SK-N-SH treated with all-trans-retinoic acid at 6 μM for 48 hours (cell line): ENCODE measurements around the gene PYGL.
"Not testable (repeated sequence)": the region's sequence is repeated elsewhere in the genome, so short reads cannot be mapped to it uniquely, and the experiment has no call there.

Experiments
- ATAC-seq: fragments of 200-7000 bp; cut with Tn5 transposase; 3 replicates; pipeline ENCODE4 v1.9.1; 2020; ENCODE audit warnings: mild to moderate bottlenecking, moderate library complexity
- BACH2 ChIP-seq: fragments of 250-450 bp; sonication (Bioruptor Pico); IDR thresholded peaks from 2 replicates; pipeline ENCODE4 v1.9.0; 2021; ENCODE audit warnings: mild to moderate bottlenecking, borderline replicate concordance
- ESRRG ChIP-seq: fragments of 250-450 bp; sonication (Bioruptor Pico); IDR thresholded peaks from 2 replicates; pipeline ENCODE4 v1.6.1; 2021; ENCODE audit warnings: mild to moderate bottlenecking
- GLIS3 ChIP-seq: fragments of 250-450 bp; sonication (Bioruptor Pico); IDR thresholded peaks from 2 replicates; pipeline ENCODE4 v1.5.0; 2020; ENCODE audit warnings: mild to moderate bottlenecking, moderate library complexity
- ISL1 ChIP-seq: fragments of 250-450 bp; sonication (Bioruptor Pico); IDR thresholded peaks from 2 replicates; pipeline ENCODE4 v2.1.2; 2022; ENCODE audit warnings: mild to moderate bottlenecking, moderate library complexity
- OSR1 ChIP-seq: fragments of 250-450 bp; sonication (Bioruptor Pico); IDR thresholded peaks from 2 replicates; pipeline ENCODE4 v1.8.0; 2022; ENCODE audit warnings: moderate library complexity, mild to moderate bottlenecking, inconsistent platforms
- PPARA ChIP-seq: fragments of 250-450 bp; sonication (Bioruptor Pico); IDR thresholded peaks from 2 replicates; pipeline ENCODE4 v1.5.0; 2020; ENCODE audit warnings: mild to moderate bottlenecking, borderline replicate concordance
- RARB ChIP-seq: fragments of 250-450 bp; sonication (Bioruptor Pico); IDR thresholded peaks from 2 replicates; pipeline ENCODE4 v1.8.0; 2021; ENCODE audit warnings: mild to moderate bottlenecking, moderate library complexity
- TCF4 ChIP-seq: fragments of 250-450 bp; sonication (Bioruptor Pico); IDR thresholded peaks from 2 replicates; pipeline ENCODE4 v1.8.0; 2021; ENCODE audit warnings: mild to moderate bottlenecking, moderate library complexity, borderline replicate concordance
- TOX ChIP-seq: fragments of 250-450 bp; sonication (Bioruptor Pico); IDR thresholded peaks from 2 replicates; pipeline ENCODE4 v1.8.0; 2021; ENCODE audit warnings: mild to moderate bottlenecking, moderate library complexity, borderline replicate concordance
- ZFP3 ChIP-seq: fragments of 250-450 bp; sonication (Bioruptor Pico); IDR thresholded peaks from 2 replicates; pipeline ENCODE4 v1.5.0; 2020; ENCODE audit warnings: mild to moderate bottlenecking, moderate library complexity
- ZFP30 ChIP-seq: fragments of 450-650 bp; formaldehyde crosslinking; IDR thresholded peaks from 2 replicates; pipeline ENCODE4 v1.5.0; 2022; ENCODE audit warnings: mild to moderate bottlenecking, moderate library complexity
- ZNF8 ChIP-seq: fragments of 450-650 bp; formaldehyde crosslinking; IDR thresholded peaks from 2 replicates; pipeline ENCODE4 v1.5.0; 2020; ENCODE audit warnings: mild to moderate bottlenecking, moderate library complexity
- TF ChIP-seq, protein P1 (sequence below): fragments of 250-450 bp; sonication (Bioruptor Pico); IDR thresholded peaks from 2 replicates; pipeline ENCODE4 v1.8.0; 2021; ENCODE audit warnings: low read depth, mild to moderate bottlenecking, moderate library complexity, borderline replicate concordance
- TF ChIP-seq, protein P2 (sequence below): fragments of 250-450 bp; sonication (Bioruptor Pico); IDR thresholded peaks from 2 replicates; pipeline ENCODE4 v1.5.1; 2020; ENCODE audit warnings: low read depth, mild to moderate bottlenecking, moderate library complexity
- TF ChIP-seq, protein P3 (sequence below): fragments of 250-450 bp; sonication (Bioruptor Pico); IDR thresholded peaks from 2 replicates; pipeline ENCODE4 v1.5.1; 2021; ENCODE audit warnings: mild to moderate bottlenecking, moderate library complexity
- TF ChIP-seq, protein P4 (sequence below): fragments of 250-450 bp; sonication (Bioruptor Pico); IDR thresholded peaks from 2 replicates; pipeline ENCODE4 v1.5.0; 2020; ENCODE audit warnings: mild to moderate bottlenecking, moderate library complexity
- TF ChIP-seq, protein P5 (sequence below): fragments of 250-450 bp; sonication (Bioruptor Pico); IDR thresholded peaks from 2 replicates; pipeline ENCODE4 v1.8.0; 2020; ENCODE audit warnings: mild to moderate bottlenecking, moderate library complexity, borderline replicate concordance

The PYGL gene

DNA sequence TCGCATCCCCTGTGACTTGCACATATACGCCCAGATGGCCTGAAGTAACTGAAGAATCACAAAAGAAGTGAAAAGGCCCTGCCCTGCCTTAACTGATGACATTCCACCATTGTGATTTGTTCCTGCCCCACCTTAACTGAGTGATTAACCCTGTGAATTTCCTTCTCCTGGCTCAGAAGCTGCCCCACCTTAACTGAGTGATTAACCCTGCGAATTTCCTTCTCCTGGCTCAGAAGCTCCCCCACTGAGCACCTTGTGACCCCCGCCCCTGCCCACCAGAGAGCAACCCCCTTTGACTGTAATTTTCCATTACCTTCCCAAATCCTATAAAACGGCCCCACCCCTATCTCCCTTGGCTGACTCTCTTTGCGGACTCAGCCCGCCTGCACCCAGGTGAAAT lies 47.9 kb downstream of the PYGL start:
- ATAC-seq: not testable (repeated sequence)

DNA sequence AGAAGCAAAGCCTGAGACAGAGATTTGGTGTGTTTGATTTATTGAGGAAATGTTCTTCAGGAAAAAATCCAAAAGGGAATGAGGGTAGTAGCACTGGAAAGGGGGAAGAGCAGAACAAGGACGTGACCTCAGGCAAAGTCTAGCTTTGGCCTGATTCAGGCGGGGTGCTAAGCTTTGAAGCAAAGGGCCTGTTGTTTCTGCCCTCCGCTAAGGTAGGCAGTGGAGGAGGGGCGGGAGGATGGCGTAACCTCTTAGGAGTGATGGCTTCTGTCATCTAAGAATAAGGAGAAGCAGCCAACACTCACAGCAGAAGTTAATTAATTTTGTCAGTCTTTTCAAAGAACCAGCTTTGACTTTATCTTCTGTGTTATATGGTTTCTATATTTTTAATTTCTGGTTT lies 52.0 kb downstream of the PYGL start:
- ATAC-seq: no peak
- TF ChIP-seq GLIS3 (no peak), ZFP3 (CRISPR knock-in tag) (no peak), ZFP30 (CRISPR knock-in tag) (no peak), ESRRG (CRISPR knock-in tag) (no peak), RARB (CRISPR knock-in tag) (no peak), ZNF8 (CRISPR knock-in tag) (no peak), OSR1 (CRISPR knock-in tag) (no peak), ISL1 (CRISPR knock-in tag) (no peak), PPARA (CRISPR knock-in tag) (no peak)
- TF ChIP-seq, protein P1, sequence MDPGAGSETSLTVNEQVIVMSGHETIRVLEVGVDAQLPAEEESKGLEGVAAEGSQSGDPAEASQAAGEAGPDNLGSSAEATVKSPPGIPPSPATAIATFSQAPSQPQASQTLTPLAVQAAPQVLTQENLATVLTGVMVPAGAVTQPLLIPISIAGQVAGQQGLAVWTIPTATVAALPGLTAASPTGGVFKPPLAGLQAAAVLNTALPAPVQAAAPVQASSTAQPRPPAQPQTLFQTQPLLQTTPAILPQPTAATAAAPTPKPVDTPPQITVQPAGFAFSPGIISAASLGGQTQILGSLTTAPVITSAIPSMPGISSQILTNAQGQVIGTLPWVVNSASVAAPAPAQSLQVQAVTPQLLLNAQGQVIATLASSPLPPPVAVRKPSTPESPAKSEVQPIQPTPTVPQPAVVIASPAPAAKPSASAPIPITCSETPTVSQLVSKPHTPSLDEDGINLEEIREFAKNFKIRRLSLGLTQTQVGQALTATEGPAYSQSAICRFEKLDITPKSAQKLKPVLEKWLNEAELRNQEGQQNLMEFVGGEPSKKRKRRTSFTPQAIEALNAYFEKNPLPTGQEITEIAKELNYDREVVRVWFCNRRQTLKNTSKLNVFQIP (CRISPR knock-in tag): no peak
- TF ChIP-seq, protein P2, sequence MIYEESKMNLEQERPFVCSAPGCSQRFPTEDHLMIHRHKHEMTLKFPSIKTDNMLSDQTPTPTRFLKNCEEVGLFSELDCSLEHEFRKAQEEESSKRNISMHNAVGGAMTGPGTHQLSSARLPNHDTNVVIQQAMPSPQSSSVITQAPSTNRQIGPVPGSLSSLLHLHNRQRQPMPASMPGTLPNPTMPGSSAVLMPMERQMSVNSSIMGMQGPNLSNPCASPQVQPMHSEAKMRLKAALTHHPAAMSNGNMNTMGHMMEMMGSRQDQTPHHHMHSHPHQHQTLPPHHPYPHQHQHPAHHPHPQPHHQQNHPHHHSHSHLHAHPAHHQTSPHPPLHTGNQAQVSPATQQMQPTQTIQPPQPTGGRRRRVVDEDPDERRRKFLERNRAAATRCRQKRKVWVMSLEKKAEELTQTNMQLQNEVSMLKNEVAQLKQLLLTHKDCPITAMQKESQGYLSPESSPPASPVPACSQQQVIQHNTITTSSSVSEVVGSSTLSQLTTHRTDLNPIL (CRISPR knock-in tag): no peak
- TF ChIP-seq, protein P3, sequence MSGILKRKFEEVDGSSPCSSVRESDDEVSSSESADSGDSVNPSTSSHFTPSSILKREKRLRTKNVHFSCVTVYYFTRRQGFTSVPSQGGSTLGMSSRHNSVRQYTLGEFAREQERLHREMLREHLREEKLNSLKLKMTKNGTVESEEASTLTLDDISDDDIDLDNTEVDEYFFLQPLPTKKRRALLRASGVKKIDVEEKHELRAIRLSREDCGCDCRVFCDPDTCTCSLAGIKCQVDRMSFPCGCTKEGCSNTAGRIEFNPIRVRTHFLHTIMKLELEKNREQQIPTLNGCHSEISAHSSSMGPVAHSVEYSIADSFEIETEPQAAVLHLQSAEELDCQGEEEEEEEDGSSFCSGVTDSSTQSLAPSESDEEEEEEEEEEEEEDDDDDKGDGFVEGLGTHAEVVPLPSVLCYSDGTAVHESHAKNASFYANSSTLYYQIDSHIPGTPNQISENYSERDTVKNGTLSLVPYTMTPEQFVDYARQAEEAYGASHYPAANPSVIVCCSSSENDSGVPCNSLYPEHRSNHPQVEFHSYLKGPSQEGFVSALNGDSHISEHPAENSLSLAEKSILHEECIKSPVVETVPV (CRISPR knock-in tag): no peak
- TF ChIP-seq, protein P4, sequence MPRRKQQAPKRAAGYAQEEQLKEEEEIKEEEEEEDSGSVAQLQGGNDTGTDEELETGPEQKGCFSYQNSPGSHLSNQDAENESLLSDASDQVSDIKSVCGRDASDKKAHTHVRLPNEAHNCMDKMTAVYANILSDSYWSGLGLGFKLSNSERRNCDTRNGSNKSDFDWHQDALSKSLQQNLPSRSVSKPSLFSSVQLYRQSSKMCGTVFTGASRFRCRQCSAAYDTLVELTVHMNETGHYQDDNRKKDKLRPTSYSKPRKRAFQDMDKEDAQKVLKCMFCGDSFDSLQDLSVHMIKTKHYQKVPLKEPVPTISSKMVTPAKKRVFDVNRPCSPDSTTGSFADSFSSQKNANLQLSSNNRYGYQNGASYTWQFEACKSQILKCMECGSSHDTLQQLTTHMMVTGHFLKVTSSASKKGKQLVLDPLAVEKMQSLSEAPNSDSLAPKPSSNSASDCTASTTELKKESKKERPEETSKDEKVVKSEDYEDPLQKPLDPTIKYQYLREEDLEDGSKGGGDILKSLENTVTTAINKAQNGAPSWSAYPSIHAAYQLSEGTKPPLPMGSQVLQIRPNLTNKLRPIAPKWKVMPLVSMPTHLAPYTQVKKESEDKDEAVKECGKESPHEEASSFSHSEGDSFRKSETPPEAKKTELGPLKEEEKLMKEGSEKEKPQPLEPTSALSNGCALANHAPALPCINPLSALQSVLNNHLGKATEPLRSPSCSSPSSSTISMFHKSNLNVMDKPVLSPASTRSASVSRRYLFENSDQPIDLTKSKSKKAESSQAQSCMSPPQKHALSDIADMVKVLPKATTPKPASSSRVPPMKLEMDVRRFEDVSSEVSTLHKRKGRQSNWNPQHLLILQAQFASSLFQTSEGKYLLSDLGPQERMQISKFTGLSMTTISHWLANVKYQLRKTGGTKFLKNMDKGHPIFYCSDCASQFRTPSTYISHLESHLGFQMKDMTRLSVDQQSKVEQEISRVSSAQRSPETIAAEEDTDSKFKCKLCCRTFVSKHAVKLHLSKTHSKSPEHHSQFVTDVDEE (CRISPR knock-in tag): no peak
- TF ChIP-seq, protein P5, sequence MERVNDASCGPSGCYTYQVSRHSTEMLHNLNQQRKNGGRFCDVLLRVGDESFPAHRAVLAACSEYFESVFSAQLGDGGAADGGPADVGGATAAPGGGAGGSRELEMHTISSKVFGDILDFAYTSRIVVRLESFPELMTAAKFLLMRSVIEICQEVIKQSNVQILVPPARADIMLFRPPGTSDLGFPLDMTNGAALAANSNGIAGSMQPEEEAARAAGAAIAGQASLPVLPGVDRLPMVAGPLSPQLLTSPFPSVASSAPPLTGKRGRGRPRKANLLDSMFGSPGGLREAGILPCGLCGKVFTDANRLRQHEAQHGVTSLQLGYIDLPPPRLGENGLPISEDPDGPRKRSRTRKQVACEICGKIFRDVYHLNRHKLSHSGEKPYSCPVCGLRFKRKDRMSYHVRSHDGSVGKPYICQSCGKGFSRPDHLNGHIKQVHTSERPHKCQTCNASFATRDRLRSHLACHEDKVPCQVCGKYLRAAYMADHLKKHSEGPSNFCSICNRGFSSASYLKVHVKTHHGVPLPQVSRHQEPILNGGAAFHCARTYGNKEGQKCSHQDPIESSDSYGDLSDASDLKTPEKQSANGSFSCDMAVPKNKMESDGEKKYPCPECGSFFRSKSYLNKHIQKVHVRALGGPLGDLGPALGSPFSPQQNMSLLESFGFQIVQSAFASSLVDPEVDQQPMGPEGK (CRISPR knock-in tag): no peak
- TF ChIP-seq, all 23 proteins: peak for 0

DNA sequence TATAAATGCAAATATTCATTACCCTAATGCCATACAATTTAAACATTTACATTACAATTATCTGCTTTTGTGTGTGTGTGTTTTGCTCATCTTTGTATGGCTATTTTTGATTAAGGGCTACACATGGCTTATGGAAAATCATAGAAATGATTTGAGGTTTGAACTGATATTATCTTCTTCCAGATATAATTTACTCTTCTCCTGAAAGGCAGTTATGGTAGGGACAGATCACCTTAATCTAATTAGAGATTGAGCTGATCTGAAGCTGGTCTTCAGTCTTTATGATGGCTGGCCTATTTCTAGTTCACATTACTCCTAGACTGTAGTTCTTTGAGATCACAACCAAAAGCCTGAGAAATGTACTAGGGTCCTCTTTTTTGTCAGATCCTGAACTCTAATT lies 56.8 kb downstream of the PYGL start:
- TF ChIP-seq, protein P2 (CRISPR knock-in tag): no peak
- no peak for TF ChIP-seq ZNF8 (CRISPR knock-in tag)
- no peak for TF ChIP-seq ZFP30 (CRISPR knock-in tag)
- TF ChIP-seq BACH2 (CRISPR knock-in tag): no peak
- peak; percentile 64 for TF ChIP-seq TCF4 (CRISPR knock-in tag)
- TF ChIP-seq, all 23 proteins: peak for 1
- ATAC-seq: no peak

DNA sequence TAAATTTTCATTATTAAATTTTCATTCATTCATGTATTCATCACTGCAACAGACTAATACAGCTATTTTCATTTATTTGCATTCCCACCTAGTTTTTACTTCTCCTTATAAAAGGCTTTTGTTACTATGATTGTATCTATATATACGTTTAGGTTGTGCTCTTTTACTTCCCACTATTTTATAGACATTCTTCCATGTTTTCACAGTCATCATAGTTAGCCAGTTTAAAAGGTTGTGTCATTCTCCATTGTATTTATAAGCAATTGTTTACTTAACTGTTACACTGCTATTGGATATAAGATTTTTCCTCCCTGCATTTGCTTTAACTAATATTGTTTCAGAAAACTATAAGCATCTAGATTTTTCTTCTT lies 60.5 kb downstream of the PYGL start:
- TF ChIP-seq TOX: no peak
- TF ChIP-seq ZFP30 (CRISPR knock-in tag): no peak
- TF ChIP-seq TCF4 (CRISPR knock-in tag): no peak
- TF ChIP-seq BACH2 (CRISPR knock-in tag): no peak
- TF ChIP-seq, all 23 proteins: peak for 0
- ATAC-seq: no peak
